Effector memory CD4-positive, alpha-beta T cell (primary cell): ENCODE measurements around the gene PPP1R2.

ENCODE experiments used
- DNase-seq, 3 donors: peaks; one replicate each; pipeline ENCODE4 v3.0.0-alpha.2; 2020
- H3K27ac ChIP-seq: 2 replicates; pipeline ENCODE4 v1.7.0; 2013; ENCODE audit warnings: mild to moderate bottlenecking, low read length, moderate library complexity; ENCODE audit not compliant: insufficient read depth, poor library complexity, severe bottlenecking
- H3K27me3 ChIP-seq: replicated peaks from 2 replicates; pipeline ENCODE4 v1.7.0; 2013; ENCODE audit warnings: mild to moderate bottlenecking, low read length; ENCODE audit not compliant: insufficient read depth, control insufficient read depth, poor library complexity, severe bottlenecking
- H3K36me3 ChIP-seq: 2 replicates; pipeline ENCODE4 v1.7.0; 2013; ENCODE audit warnings: mild to moderate bottlenecking, low read length, moderate library complexity; ENCODE audit not compliant: control insufficient read depth, insufficient read depth
- H3K4me1 ChIP-seq: 2 replicates; pipeline ENCODE4 v1.7.0; 2013; ENCODE audit warnings: low read length, mild to moderate bottlenecking; ENCODE audit not compliant: control insufficient read depth, insufficient read depth, poor library complexity, severe bottlenecking
- H3K4me3 ChIP-seq: 2 replicates; pipeline ENCODE4 v1.7.0; 2013; ENCODE audit warnings: low read length, low read depth, mild to moderate bottlenecking; ENCODE audit not compliant: insufficient read depth, poor library complexity, severe bottlenecking
- H3K9me3 ChIP-seq: 2 replicates; pipeline ENCODE4 v1.7.0; 2013; ENCODE audit warnings: mild to moderate bottlenecking, low read length, moderate library complexity; ENCODE audit not compliant: control insufficient read depth

PPP1R2 gene

DNA sequence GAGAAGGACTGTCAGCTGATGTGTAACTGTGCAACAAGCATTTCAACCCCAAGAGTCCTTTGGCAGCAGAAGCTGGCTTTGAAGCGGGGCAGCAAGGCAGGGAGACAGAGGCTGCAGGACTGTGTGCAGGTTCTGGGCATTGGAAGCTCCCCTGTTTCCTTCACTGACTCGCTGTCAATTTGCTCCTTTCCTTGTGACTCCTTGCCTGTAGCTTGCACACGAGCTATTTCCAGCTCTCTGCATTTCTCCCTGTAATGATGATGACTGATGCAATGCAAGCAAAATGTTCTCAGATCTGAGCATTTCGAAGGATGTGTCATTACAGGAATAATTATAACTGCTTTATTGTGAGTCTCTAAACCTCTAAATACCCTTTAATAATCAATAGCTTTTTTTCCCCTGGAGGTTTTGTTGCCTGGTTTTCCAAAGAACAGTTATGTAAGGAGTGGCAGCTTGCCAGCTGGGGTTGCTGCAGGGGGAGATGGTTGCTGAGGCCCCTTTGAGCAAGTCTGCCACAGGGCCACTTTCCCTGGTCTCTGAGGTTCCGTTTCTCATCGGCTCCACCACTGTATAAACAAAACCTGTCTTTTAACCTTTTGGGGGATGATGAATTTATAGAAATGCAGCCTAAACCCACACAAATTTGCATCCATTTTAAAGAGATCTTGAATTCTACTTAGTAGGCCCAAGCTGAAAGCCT lies 37.8 kb upstream of the PPP1R2 start:
- H3K4me3 ChIP-seq = no peak overlapping the region
- no peaks in the 10 kb centered on the region for H3K27me3 ChIP-seq
- H3K9me3 ChIP-seq = no peaks in the 10 kb centered on the region
- no peaks in the 10 kb centered on the region for H3K36me3 ChIP-seq
- H3K27ac ChIP-seq = no peak overlapping the region
- no peaks in the 10 kb centered on the region for H3K4me1 ChIP-seq
- DNase-seq = no peak

DNA sequence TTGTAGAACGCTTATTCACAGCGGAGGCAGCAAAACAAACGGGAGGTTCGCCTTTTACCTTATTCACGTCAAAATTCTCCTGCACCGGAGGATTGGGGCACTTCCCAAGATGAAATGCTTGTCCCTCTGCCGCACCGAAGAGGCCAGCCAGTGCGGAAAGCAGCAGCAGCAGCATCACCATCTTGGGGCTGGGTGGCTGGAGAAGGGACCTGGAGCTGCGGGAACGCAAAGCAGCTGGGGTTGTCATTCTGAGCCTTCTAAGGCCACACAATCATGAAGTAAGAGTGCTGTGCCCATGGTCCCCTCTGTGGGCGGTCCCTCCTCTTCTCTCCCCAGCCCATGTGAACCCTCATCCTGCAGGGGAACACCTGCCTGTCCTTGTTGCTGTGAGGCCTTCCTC lies 36.2 kb upstream of the PPP1R2 start:
- no peaks in the 10 kb centered on the region for H3K9me3 ChIP-seq

DNA sequence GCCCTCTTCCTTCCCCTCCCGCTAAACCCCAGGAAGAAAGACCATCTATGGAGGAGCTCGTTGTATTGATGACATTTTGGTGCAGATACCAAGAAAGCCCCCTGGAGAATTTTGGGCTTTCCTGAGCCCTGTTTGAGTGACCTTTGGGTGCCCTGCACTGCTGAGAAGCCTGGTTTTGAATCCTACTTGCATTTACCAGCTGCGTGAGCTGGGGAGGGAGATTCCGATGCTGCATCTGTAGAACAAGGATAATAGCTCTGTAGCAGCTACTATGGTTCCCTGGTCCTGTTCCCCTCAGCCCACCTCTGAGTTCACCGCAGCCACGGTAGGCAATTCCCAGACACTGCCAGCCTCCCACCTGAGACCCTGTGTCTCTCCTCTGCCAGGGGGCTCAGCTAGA lies 35.4 kb upstream of the PPP1R2 start:
- DNase-seq = no peak
- Histone ChIP-seq H3K36me3 (no peaks in the 10 kb centered on the region), H3K9me3 (no peaks in the 10 kb centered on the region), H3K4me3 (no peak overlapping the region), H3K27ac (no peak overlapping the region), H3K4me1 (no peaks in the 10 kb centered on the region), H3K27me3 (no peaks in the 10 kb centered on the region)

More for the DNA sequence above, 36.2 kb upstream of the PPP1R2 start:
- no peak overlapping the region for H3K27ac ChIP-seq
- no peak overlapping the region for H3K4me3 ChIP-seq
- no peaks in the 10 kb centered on the region for H3K36me3 ChIP-seq
- H3K27me3 ChIP-seq = no peaks in the 10 kb centered on the region
- H3K4me1 ChIP-seq = no peaks in the 10 kb centered on the region
- no peak for DNase-seq

GRCh38 chr3:195577645-195578177 lies 34.6 kb upstream of the PPP1R2 start:
- Histone ChIP-seq H3K4me3 (no peak overlapping the region), H3K27ac (no peak overlapping the region), H3K36me3 (no peaks in the 10 kb centered on the region), H3K27me3 (no peaks in the 10 kb centered on the region), H3K4me1 (no peaks in the 10 kb centered on the region), H3K9me3 (no peaks in the 10 kb centered on the region)
- DNase-seq = no peak

DNA sequence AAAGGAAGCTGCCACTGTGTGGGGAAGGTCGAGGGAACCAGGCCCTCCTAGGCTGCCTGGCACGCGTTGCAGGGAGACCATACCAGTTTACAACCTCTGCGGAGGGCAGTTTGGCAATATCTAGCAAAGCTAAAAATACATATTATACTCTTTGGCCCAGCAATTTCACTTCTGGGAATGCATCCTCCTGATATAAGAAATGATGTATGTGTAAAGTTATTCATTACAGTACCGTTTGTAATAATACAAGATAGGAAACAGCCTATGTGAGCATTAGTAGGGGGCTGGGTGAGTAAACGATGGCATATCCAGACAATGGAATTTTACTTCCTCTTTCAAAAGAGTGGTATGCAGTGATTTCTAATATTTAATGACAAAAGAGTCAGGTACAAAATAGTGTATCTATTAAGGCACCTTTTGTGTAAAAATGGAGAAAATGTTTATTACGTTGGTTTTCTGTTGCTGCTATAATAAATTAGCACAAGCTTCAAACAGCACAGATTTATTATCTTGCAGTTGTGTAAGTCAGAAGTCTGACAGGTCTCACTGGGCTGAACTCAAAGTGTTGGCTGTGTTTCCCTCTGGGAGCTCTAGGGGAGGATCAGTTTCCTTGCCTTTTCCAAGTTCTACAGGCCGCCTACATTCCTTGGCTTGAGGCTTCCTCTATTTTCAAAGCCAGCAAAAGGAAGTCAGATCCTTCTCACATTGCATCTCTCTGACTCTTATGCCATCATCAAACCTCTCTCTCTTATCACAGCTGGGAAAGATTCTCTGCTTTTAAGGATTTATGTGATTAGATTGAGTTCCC lies 31.6 kb upstream of the PPP1R2 start:
- DNase-seq = no peak
- H3K4me3 ChIP-seq = no peak overlapping the region

GRCh38 chr3:195573611-195574496 lies 30.7 kb upstream of the PPP1R2 start:
- Histone ChIP-seq H3K27me3 (no peaks in the 10 kb centered on the region), H3K36me3 (no peaks in the 10 kb centered on the region), H3K4me3 (no peak overlapping the region), H3K9me3 (no peaks in the 10 kb centered on the region), H3K27ac (no peak overlapping the region), H3K4me1 (no peaks in the 10 kb centered on the region)
- no peak for DNase-seq

More for the DNA sequence above, 31.6 kb upstream of the PPP1R2 start:
- Histone ChIP-seq H3K27me3 (no peaks in the 10 kb centered on the region), H3K27ac (no peak overlapping the region), H3K4me1 (no peaks in the 10 kb centered on the region), H3K36me3 (no peaks in the 10 kb centered on the region), H3K9me3 (no peaks in the 10 kb centered on the region)

DNA sequence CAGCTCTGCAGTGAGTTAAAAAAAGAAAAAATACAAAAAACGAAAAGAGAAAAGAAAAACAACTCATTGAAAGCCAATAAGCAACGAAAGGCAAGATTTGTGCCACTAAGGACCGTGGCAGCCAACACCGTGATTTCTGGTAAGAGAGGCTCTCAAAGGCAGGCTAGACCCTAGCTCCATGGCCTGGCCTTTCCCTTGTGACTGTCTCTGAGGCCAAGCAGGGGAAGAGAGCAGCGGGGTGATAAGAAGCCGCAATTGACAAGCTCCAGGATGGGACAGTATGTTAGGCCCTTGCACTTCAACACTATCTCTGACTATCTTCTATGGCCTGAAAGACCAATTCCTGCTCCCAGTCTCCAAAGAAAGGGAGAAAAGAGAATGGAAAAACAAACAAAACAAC lies 28.2 kb upstream of the PPP1R2 start:
- no peak overlapping the region for H3K27ac ChIP-seq
- H3K4me1 ChIP-seq = no peaks in the 10 kb centered on the region
- no peaks in the 10 kb centered on the region for H3K36me3 ChIP-seq
- DNase-seq = no peak
- no peak overlapping the region for H3K4me3 ChIP-seq
- no peaks in the 10 kb centered on the region for H3K9me3 ChIP-seq
- H3K27me3 ChIP-seq = no peaks in the 10 kb centered on the region

DNA sequence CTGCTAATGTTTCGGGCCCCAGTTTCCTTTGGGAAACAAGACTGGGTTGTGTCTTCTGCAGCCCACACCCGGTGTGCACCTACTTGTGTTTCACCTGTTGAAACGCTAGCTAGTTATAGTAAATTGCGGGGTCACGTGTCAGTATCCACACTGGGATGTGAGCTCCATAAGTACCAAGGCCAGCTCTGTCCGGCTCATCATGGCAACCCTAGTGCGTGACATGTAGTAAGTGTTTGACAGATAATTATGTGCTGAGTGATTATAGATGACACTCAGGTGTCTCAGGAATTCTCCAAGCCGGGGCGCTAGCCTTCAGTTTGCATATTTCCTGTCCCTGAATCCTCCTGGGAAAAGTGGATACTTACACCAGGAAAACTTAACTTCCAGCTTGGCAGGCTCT lies 27.8 kb upstream of the PPP1R2 start:
- Histone ChIP-seq H3K9me3 (no peaks in the 10 kb centered on the region), H3K27me3 (no peaks in the 10 kb centered on the region), H3K4me1 (no peaks in the 10 kb centered on the region), H3K27ac (no peak overlapping the region), H3K36me3 (no peaks in the 10 kb centered on the region), H3K4me3 (no peak overlapping the region)
- no peak for DNase-seq

- Histone ChIP-seq H3K36me3 (no peaks in the 10 kb centered on the region), H3K9me3 (no peaks in the 10 kb centered on the region), H3K4me3 (no peak overlapping the region), H3K4me1 (no peaks in the 10 kb centered on the region), H3K27ac (no peak overlapping the region), H3K27me3 (no peaks in the 10 kb centered on the region)
- no peak for DNase-seq
Observed at GRCh38 chr3:195570344-195570743, 27.2 kb upstream of the PPP1R2 start.
